ENCODE measurements around the gene TBKBP1. TPM values are rescaled to one million over a fixed set of nuclear protein-coding genes. Genes with fewer than 3 reads are reported as not detected.

Gene TBKBP1
- total and polyA plus RNA-seq, 9 donors = 6.0 to 28.8 (median 22.8) TPM

GRCh38 chr17:47649972-47650524, 43.9 kb upstream of the TBKBP1 start:
- TF ChIP-seq CTCF (IDR thresholded peaks at IDR 0.05) (no peak), POLR2A (IDR thresholded peaks at IDR 0.05) (peak; percentile 19), EP300 (IDR thresholded peaks at IDR 0.05) (no peak)
- Histone ChIP-seq H3K4me3 (peak overlapping the region; percentile 53), H3K36me3 (no peaks in the 10 kb centered on the region), H3K27ac (peak overlapping the region; percentile 85 to 91), H3K27me3 (no peaks in the 10 kb centered on the region), H3K9me3 (no peaks in the 10 kb centered on the region), H3K4me1 (ENCODE audit: insufficient read depth) (peaks cover 3% of the 10 kb centered on the region)
- WGBS, 3 donors = 0 to 1% (median 0%) methylated on average over 34 to 48 of the region's 48 CpGs
- no peak for DNase-seq
- intact Hi-C loops (cut with DNase I) = no loop called here

GRCh38 chr17:47650525-47651522, 43.1 kb upstream of the TBKBP1 start:
- H3K27me3 ChIP-seq = no peaks in the 10 kb centered on the region
- TF ChIP-seq CTCF (IDR thresholded peaks at IDR 0.05) (no peak), POLR2A (IDR thresholded peaks at IDR 0.05) (no peak), EP300 (IDR thresholded peaks at IDR 0.05) (no peak)
- intact Hi-C loops (cut with DNase I) = no loop called here
- no peaks in the 10 kb centered on the region for H3K9me3 ChIP-seq
- peak overlapping the region; percentile 85 to 91 for H3K27ac ChIP-seq
- H3K36me3 ChIP-seq = no peaks in the 10 kb centered on the region
- DNase-seq = peak; percentile 93 to 96 (median 95)
- peaks cover 3% of the 10 kb centered on the region for H3K4me1 ChIP-seq (ENCODE audit: insufficient read depth)
- 1% methylated on average over 15 to 39 of the region's 39 CpGs for WGBS, 3 donors
- H3K4me3 ChIP-seq = peak overlapping the region; percentile 53

- H3K27me3 ChIP-seq = no peaks in the 10 kb centered on the region
- H3K4me1 ChIP-seq (ENCODE audit: insufficient read depth) = peaks cover 3% of the 10 kb centered on the region
- H3K36me3 ChIP-seq = no peaks in the 10 kb centered on the region
- intact Hi-C loops (cut with DNase I) = no loop called here
- H3K9me3 ChIP-seq = no peaks in the 10 kb centered on the region
- H3K4me3 ChIP-seq = no peak overlapping the region
- TF ChIP-seq CTCF (IDR thresholded peaks at IDR 0.05) = no peak
- TF ChIP-seq EP300 (IDR thresholded peaks at IDR 0.05) = no peak
- no peak for TF ChIP-seq POLR2A (IDR thresholded peaks at IDR 0.05)
- no peak overlapping the region for H3K27ac ChIP-seq
- DNase-seq = no peak
- WGBS, 3 donors = 4 to 19% (median 5%) methylated on average over 2 of the region's 2 CpGs
Observed at GRCh38 chr17:47651704-47652103, 42.3 kb upstream of the TBKBP1 start.

- no peak overlapping the region for H3K4me3 ChIP-seq
- DNase-seq = no peak
- no peak for TF ChIP-seq EP300 (IDR thresholded peaks at IDR 0.05)
- no peak for TF ChIP-seq CTCF (IDR thresholded peaks at IDR 0.05)
- no peak for TF ChIP-seq POLR2A (IDR thresholded peaks at IDR 0.05)
- no peaks in the 10 kb centered on the region for H3K36me3 ChIP-seq
- peaks cover 3% of the 10 kb centered on the region for H3K4me1 ChIP-seq (ENCODE audit: insufficient read depth)
- intact Hi-C loops (cut with DNase I) = no loop called here
- no peaks in the 10 kb centered on the region for H3K9me3 ChIP-seq
- H3K27me3 ChIP-seq = no peaks in the 10 kb centered on the region
- 65 to 69% (median 66%) methylated on average over 6 of the region's 6 CpGs for WGBS, 3 donors
- H3K27ac ChIP-seq = no peak overlapping the region
Observed at GRCh38 chr17:47652570-47652969, 41.4 kb upstream of the TBKBP1 start.

All from ovary (tissue), 9 donors.